HL-60 (cell line): ENCODE measurements around the gene HIGD1A.

Source experiments
- DNase-seq, 2 experiments: peaks; one replicate each; pipeline ENCODE4 v3.0.0-alpha.2; 2010 to 2020; ENCODE audit warnings: low read depth in 1 of 2, low spot score in 1 of 2
- H3K27ac ChIP-seq: fragments of 250-450 bp; sonication (Bioruptor Pico); replicated peaks from 2 replicates; pipeline ENCODE4 v1.5.1; 2020; ENCODE audit warnings: mild to moderate bottlenecking, moderate library complexity
- H3K27me3 ChIP-seq: fragments of 250-450 bp; sonication (Bioruptor Pico); 2 replicates; pipeline ENCODE4 v1.5.1; 2021; ENCODE audit warnings: mild to moderate bottlenecking, moderate library complexity; ENCODE audit not compliant: insufficient read depth, poor library complexity, severe bottlenecking
- H3K4me3 ChIP-seq: replicated peaks from 2 replicates; pipeline ENCODE4 v1.5.1; 2011; ENCODE audit warnings: mild to moderate bottlenecking, control low read depth, low read length; ENCODE audit not compliant: insufficient read depth
- GABPA ChIP-seq: IDR thresholded peaks from 2 replicates; pipeline ENCODE4 v1.6.1; 2012; ENCODE audit warnings: low read depth
- POLR2AphosphoS5 ChIP-seq: IDR thresholded peaks from 2 replicates; pipeline ENCODE4 v1.6.1; 2012; ENCODE audit warnings: low read depth
- SPI1 ChIP-seq: IDR thresholded peaks from 2 replicates; pipeline ENCODE4 v1.6.1; 2012; ENCODE audit warnings: low read depth, mild to moderate bottlenecking, borderline replicate concordance
- TF ChIP-seq, protein P1 (sequence below): IDR thresholded peaks from one replicate; pipeline ENCODE4 v1.5.1; 2011; ENCODE audit warnings: low read length, control low read depth, inconsistent platforms; ENCODE audit not compliant: insufficient read depth
- TF ChIP-seq, protein P2 (sequence below): IDR thresholded peaks from 2 replicates; pipeline ENCODE4 v1.6.1; 2012; ENCODE audit warnings: low read depth; ENCODE audit not compliant: insufficient replicate concordance

The HIGD1A gene

GRCh38 chr3:42852441-42852840, 48.2 kb upstream of the HIGD1A start:
- TF ChIP-seq, protein P1, sequence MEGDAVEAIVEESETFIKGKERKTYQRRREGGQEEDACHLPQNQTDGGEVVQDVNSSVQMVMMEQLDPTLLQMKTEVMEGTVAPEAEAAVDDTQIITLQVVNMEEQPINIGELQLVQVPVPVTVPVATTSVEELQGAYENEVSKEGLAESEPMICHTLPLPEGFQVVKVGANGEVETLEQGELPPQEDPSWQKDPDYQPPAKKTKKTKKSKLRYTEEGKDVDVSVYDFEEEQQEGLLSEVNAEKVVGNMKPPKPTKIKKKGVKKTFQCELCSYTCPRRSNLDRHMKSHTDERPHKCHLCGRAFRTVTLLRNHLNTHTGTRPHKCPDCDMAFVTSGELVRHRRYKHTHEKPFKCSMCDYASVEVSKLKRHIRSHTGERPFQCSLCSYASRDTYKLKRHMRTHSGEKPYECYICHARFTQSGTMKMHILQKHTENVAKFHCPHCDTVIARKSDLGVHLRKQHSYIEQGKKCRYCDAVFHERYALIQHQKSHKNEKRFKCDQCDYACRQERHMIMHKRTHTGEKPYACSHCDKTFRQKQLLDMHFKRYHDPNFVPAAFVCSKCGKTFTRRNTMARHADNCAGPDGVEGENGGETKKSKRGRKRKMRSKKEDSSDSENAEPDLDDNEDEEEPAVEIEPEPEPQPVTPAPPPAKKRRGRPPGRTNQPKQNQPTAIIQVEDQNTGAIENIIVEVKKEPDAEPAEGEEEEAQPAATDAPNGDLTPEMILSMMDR, result no peak
- Histone ChIP-seq H3K4me3 (no peak overlapping the region), H3K27me3 (no peaks in the 10 kb centered on the region), H3K27ac (no peak overlapping the region)
- no peak for DNase-seq

DNA sequence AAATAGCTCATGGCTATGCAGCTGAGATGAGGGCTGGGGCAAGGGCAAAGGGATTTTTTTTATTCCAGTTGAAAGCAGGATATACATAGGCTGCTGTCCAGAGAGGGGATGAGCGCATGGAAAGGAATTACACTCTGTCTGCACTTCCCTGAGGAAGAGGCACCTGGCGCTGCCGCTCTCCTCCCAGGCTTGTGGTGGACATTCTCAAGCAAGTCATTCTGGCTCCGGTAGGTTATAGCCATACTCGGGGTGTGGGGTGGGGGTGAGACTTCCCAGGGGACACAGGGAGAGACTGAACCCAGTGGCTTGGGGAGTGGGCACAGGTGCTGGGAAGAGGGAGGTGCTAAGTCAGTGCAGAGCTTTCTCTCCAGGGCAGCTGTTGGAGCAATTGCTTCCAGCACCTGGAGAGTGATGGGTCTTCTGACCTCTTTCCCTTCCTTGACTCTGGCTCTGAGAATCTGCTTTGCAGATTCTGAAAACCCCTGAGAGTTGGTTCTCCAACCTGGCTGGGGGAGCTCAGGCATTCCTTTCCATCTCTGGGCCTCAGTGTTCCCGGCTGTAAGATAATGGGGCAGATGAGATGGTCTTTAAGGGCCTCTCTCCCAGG, 47.0 kb upstream of the HIGD1A start:
- no peak for DNase-seq
- TF ChIP-seq GABPA (no peak), SPI1 (no peak), POLR2AphosphoS5 (no peak)
- TF ChIP-seq, protein P1, result no peak
- TF ChIP-seq, protein P2, sequence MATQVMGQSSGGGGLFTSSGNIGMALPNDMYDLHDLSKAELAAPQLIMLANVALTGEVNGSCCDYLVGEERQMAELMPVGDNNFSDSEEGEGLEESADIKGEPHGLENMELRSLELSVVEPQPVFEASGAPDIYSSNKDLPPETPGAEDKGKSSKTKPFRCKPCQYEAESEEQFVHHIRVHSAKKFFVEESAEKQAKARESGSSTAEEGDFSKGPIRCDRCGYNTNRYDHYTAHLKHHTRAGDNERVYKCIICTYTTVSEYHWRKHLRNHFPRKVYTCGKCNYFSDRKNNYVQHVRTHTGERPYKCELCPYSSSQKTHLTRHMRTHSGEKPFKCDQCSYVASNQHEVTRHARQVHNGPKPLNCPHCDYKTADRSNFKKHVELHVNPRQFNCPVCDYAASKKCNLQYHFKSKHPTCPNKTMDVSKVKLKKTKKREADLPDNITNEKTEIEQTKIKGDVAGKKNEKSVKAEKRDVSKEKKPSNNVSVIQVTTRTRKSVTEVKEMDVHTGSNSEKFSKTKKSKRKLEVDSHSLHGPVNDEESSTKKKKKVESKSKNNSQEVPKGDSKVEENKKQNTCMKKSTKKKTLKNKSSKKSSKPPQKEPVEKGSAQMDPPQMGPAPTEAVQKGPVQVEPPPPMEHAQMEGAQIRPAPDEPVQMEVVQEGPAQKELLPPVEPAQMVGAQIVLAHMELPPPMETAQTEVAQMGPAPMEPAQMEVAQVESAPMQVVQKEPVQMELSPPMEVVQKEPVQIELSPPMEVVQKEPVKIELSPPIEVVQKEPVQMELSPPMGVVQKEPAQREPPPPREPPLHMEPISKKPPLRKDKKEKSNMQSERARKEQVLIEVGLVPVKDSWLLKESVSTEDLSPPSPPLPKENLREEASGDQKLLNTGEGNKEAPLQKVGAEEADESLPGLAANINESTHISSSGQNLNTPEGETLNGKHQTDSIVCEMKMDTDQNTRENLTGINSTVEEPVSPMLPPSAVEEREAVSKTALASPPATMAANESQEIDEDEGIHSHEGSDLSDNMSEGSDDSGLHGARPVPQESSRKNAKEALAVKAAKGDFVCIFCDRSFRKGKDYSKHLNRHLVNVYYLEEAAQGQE, result no peak
- Histone ChIP-seq H3K27ac (no peak overlapping the region), H3K4me3 (no peak overlapping the region), H3K27me3 (no peaks in the 10 kb centered on the region)

DNA sequence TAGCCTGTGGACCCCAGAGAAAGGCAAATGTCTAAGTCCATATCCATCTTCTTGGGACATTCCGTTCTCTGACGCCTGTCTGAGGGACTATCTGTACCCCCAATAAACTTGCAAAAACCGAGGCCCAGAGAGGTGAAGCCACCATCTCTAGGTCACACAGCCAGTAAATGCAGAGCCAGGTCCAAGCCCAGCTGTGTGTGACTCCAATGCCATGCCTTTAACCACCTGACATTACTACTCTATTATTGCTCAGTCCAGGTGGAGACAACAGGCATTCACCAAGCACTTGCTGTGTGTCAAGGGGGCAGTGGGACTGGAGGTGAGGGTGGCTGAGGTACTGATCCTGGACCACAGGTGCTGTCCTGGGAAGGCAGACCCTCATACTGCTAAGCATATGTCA, 46.0 kb upstream of the HIGD1A start:
- Histone ChIP-seq H3K4me3 (no peak overlapping the region), H3K27ac (no peak overlapping the region), H3K27me3 (no peaks in the 10 kb centered on the region)
- TF ChIP-seq GABPA (no peak), SPI1 (no peak), POLR2AphosphoS5 (no peak)
- TF ChIP-seq, protein P1, result no peak
- TF ChIP-seq, protein P2, result no peak
- no peak for DNase-seq

DNA sequence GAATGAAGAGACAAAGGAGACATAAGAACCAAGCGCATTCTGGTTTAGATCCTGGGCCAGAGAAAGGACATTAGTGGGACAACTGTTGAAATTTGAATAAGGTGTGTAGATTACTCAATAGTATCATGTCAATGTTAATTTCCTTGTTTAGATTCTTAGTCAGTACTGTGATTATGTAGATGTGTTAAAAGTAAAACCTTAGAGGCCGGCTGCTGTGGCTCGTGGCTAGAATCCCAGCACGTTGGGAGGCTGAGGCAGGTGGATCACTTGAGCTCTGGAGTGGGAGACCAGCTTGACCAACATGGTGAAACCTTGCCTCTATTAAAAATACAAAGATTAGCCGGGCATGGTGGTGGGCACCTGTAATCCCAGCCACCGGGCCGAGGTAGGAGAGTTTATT, 44.7 kb upstream of the HIGD1A start:
- TF ChIP-seq, protein P1, result no peak
- TF ChIP-seq POLR2AphosphoS5 (no peak), SPI1 (no peak), GABPA (no peak)
- TF ChIP-seq, protein P2, result no peak
- DNase-seq, result no peak
- Histone ChIP-seq H3K27me3 (no peaks in the 10 kb centered on the region), H3K4me3 (no peak overlapping the region), H3K27ac (no peak overlapping the region)
